ENCODE data around the gene TNRC6A.
A peak's percentile ranks its signal among the peaks of the same experiment; 100 is the strongest.
"Not testable (repeated sequence)": the region's sequence is repeated elsewhere in the genome, so short reads cannot be mapped to it uniquely, and the experiment has no call there.

The TNRC6A gene

GRCh38 chr16:24729243-24729950 lies at the start of gene TNRC6A:
Gene TNRC6A, plus strand, starts transcription at chr16:24729651. Its CDS starts 191 bp downstream, at chr16:24729842.
- peak within 1 kb of the TSS; percentile 75 for H3K4me3 ChIP-seq (ENCODE audit: low read depth, low read length)

DNA sequence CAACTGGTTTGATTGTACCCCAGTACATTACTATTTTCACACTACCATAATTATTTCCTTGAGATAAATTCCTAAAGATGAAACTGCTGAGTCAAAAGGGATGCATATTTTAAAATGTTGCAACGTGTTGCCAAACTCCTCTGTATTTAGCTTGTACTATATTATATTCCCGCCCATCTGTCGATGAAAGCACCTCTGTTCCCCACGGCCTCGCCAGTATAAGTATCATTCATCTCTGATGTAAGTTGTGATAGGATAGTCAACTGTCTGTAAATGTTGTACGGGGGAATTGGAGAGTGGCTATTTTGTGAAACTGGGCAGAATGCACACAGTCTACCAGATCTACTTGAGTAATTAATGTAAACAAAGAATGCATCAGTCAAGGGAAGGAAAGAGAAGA lies 47.7 kb upstream of the TNRC6A start:
- H3K4me3 ChIP-seq (ENCODE audit: low read depth, low read length) = no peak overlapping the region

GRCh38 chr16:24683250-24683649 lies 46.2 kb upstream of the TNRC6A start:
- no peak overlapping the region for H3K4me3 ChIP-seq (ENCODE audit: low read depth, low read length)

- no peak overlapping the region for H3K4me3 ChIP-seq (ENCODE audit: low read depth, low read length)
Measured at GRCh38 chr16:24683847-24684493, 45.5 kb upstream of the TNRC6A start.

GRCh38 chr16:24685539-24686432 lies 43.7 kb upstream of the TNRC6A start:
- no peak overlapping the region for H3K4me3 ChIP-seq (ENCODE audit: low read depth, low read length)

GRCh38 chr16:24686678-24687077 lies 42.8 kb upstream of the TNRC6A start:
- H3K4me3 ChIP-seq (ENCODE audit: low read depth, low read length) = no peak overlapping the region

DNA sequence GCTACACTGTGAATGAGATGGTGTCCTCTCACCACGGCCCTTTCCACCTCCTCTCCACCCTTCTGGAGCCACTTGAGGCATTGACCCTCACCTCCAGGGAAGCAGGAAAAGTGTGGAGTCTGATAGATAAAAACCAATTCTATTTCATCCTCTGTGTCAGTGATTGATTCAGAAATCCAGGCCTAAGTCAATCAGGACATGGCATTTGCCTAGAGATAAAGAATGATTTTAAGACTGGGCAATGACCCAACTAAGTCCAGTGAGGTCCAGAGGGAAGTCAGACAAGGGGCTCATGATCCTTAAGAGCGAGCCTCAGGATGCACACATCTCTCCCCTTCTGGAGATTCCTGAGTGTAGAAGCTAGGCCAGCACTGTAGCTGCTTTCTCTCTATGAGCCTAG lies 41.1 kb upstream of the TNRC6A start:
- no peak overlapping the region for H3K4me3 ChIP-seq (ENCODE audit: low read depth, low read length)

GRCh38 chr16:24689128-24689527 lies 40.3 kb upstream of the TNRC6A start:
- H3K4me3 ChIP-seq (ENCODE audit: low read depth, low read length) = no peak overlapping the region

DNA sequence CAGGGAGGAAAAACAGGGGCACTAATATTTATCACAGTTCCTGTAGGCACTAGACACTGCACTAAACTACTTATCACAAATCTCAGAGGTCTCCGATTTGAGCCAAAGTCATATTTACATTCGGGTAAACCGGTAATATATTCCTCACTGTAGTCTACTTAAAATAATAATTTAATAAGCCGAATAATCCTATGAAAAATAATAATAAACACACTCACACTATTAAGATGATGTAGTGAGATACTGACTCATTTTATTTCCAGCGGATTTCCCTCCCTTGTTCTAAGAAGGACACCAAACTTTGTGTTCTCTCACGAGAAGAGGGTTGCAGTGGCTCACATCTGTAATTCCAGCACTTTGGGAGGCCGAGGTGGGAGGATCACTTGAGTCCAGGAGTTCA lies 36.6 kb upstream of the TNRC6A start:
- H3K4me3 ChIP-seq (ENCODE audit: low read depth, low read length) = no peak overlapping the region

DNA sequence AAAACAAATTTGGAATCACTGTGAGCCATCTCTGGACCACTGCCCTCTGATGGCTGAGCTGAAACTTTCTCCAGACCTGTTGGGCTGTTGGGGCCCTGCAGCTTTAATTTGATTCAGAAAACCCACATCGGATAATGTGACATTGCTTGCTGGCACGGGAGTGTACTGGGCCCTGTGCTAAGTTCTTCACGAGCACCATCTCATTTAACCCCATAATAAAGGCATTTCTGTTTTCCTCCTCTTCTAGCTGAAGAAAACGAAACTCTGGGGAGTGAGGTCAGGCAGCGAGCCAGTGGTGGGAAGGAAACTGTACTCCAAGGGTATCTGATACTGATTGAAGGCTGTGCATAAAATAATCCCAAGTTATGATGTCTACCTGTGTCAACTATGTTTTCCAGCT lies 34.5 kb upstream of the TNRC6A start:
- H3K4me3 ChIP-seq (ENCODE audit: low read depth, low read length) = no peak overlapping the region

DNA sequence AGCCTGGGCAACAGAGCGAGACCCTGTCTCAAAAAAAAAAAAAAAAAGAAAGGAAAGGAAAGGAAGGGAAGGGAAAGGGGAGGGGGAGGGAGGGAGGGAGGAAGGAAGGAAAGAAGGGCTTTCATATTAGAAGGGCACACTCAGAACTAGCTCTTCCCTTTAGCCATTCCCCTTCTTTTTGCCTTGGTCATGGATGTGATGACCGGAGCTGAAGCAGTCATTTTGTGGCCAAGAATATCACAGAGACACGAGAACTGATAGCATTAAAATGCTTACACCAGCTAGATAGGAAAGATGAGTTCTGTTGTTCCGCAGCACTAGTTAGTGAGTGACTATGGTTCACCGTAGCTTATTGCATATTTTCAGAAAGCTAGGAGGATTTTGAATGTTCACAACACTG lies 32.8 kb upstream of the TNRC6A start:
- no peak overlapping the region for H3K4me3 ChIP-seq (ENCODE audit: low read depth, low read length)

- no peak overlapping the region for H3K4me3 ChIP-seq (ENCODE audit: low read depth, low read length)
Measured at GRCh38 chr16:24698308-24698707, 31.1 kb upstream of the TNRC6A start.

DNA sequence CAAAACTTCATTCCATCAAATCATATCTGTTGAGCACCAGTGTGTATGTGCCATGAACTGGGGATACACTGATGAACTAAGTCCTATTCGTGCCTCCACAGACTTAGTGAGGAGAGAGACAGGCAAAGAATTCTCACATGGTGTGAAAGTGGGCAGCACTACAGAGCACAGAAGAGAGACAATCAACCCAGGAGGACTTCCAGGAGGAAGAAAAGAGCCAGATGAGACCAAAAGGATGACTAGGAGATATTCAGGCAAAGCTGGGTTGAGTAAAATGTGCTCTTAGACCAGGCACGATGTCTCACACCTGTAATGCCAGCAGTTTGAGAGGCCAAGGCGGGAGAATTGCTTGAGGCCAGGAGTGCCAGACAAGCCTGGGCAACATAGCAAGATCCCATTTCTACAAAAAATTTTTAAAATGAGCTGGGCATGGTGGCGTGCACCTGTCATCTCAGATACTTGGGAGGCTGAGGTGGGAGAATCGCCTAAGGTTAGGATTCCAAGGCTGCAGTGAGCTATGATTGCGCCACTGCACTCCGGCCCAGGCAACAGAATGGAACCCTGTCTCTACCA lies 30.2 kb upstream of the TNRC6A start:
- no peak overlapping the region for H3K4me3 ChIP-seq (ENCODE audit: low read depth, low read length)

DNA sequence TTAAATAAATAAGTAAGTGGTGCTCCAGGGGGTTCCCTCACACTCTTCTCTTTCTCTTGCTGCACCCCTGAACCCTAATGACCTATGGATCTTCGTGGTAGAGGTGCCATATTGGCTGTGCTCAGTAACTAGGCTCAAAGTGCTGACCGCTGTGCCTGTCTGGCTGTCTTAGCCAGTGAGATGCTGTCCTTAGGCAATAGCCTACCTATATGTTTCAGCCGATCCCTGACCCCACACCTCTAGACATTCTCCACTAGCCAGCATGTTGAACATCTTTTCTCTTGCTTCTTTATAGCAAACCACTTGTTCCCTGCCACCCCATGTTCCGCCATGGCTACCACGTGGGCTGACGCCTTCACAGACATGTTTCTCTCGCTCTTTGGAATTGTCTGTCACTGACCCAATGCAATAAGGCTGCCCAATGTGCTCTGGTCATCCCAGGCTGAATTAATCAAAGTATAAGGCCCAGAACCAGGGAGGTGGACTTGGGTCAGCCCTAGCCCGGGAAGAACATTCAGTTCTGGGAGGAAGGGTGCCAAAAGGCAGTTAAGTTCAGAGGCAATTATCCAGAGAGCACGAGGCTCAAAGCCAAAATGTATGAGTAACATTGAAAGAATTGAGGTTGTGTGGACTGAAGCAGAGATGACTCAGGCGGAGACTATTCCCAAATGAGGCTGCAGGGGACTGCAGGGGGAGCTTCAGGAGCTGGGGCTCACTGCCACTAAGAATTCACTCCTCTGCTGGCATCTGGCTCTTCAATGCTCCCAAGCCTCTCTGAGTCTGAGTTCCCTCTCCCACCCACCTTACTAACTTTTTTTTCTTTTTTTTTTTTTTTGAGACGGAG lies 28.7 kb upstream of the TNRC6A start:
- H3K4me3 ChIP-seq (ENCODE audit: low read depth, low read length) = no peak overlapping the region

GRCh38 chr16:24701521-24701951 lies 27.9 kb upstream of the TNRC6A start:
- no peak overlapping the region for H3K4me3 ChIP-seq (ENCODE audit: low read depth, low read length)

DNA sequence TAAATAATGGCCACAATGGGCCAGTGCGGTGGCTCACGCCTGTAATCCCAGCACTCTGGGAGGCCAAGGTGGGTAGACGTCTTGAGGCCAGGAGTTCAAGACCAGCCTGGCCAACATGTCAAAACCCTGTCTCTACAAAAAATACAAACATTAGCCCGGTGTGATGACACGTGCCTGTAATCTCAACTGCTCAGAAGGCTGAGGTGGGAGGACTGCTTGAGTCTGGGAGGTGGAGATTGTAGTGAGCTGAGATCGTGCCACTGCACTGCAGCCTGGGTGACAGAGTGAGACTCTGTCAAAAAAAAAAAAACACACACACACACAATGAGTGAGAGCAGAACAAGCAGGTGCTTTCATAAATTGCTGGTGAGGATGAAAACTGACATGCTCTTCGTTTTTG lies 21.7 kb upstream of the TNRC6A start:
- not testable (repeated sequence) for H3K4me3 ChIP-seq (ENCODE audit: low read depth, low read length)

- H3K4me3 ChIP-seq (ENCODE audit: low read depth, low read length) = no peak overlapping the region
Measured at GRCh38 chr16:24713379-24713778, 16.1 kb upstream of the TNRC6A start.

DNA sequence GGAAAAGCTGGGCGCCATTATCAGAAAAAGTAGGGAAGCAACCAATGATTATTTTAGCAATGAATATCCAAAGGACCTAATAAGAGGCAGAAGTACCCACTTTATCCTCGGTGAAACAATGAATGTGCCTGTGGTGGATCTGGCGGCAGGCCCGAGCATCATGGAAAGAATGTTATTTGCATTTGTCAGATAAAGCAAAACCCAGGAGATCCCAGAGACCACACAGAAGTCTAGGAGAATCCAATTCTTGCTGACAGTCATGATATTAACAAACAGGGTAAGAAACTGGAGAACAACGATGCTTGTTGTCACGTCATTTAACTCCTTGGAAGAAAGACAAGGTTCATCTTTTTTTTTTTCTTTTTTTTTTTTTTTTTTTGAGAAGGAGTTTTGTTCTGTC lies 12.0 kb upstream of the TNRC6A start:
- H3K4me3 ChIP-seq (ENCODE audit: low read depth, low read length) = no peak overlapping the region

- no peak overlapping the region for H3K4me3 ChIP-seq (ENCODE audit: low read depth, low read length)
Measured at GRCh38 chr16:24718967-24719521, 10.4 kb upstream of the TNRC6A start.

DNA sequence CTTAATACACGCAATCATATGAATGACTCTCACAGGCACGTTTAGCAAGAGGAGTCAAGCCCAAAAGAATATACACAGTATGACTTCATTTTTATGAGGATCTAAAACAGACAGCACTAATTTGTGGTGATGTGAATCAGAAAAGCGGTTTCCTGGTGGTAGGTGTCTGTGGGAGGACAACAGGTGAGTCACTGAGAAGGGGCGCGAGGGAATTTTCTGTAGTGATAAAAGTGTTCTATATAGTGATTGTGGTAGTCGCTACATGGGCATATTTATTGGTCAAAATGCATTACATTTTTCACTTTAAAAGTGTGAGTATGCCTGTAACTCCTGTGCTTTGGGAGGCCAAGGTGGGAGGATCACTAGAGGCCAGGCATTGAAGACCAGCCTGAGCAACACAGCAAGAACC lies 7.6 kb upstream of the TNRC6A start:
- H3K4me3 ChIP-seq (ENCODE audit: low read depth, low read length) = no peak overlapping the region

Data from iPS-11a (cell line).